Measurements from ENCODE around the gene CRYM. TPM values are rescaled to one million over a fixed set of nuclear protein-coding genes. Genes with fewer than 3 reads are reported as not detected.

Gene CRYM
- total RNA-seq, 3 donors from 2014 or later (not counting 1 experiment from before 2014, with no cell fraction given) = not detected

DNA sequence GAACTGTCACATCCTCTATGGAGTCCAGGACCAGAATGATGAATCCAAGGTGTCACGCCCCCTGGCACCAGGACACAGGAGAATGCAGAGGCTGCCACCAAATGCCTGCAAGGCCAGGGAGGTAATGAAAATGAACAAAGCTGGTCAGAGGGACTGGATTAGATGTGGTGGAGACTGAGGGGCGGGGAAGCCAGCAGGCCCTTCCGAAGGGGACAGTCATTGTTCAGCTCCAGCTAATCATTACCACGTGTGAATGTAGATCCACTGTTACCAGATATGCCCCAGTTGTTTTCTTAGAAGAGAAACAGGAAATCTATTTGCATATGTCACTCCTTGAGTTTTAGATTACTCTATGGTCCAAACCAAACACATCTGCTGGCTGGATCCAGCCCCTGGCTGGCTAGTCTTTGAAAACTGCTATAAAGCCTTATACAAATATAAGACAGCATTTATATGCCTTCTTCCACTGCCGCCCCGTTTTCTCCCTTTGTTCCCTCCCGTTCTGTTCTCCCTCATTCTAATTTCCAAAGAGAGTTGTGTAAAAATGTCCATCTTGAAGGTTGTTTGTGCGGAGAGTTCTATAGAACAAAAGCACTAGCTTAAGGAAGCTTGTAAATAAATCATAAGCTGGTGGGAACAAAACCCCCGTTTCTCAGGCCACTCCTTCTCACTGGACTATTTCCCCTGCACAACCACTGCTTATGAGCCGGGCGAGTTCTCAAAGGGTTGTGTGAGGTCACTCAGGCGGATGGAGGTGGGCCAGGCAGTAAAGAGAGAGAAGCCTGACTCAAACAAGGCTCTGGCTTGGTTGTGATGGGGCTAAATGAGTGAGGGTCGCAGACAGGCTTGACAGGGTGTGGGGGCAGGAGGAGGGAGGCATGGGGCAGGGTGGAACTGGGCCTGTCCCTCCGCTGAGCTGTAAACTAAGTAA lies 14.2 kb downstream of the CRYM start:
- no peaks in the 10 kb centered on the region for H3K9me3 ChIP-seq (ENCODE audit: control insufficient read depth, insufficient read depth, low read length)
- no peaks in the 10 kb centered on the region for H3K36me3 Mint-ChIP-seq
- H3K4me1 Mint-ChIP-seq = no peaks in the 10 kb centered on the region
- no peak overlapping the region for H3K4me3 ChIP-seq (ENCODE audit: low read length)
- H3K9me3 Mint-ChIP-seq = no peaks in the 10 kb centered on the region
- no peak for DNase-seq
- TF ChIP-seq, protein P1, sequence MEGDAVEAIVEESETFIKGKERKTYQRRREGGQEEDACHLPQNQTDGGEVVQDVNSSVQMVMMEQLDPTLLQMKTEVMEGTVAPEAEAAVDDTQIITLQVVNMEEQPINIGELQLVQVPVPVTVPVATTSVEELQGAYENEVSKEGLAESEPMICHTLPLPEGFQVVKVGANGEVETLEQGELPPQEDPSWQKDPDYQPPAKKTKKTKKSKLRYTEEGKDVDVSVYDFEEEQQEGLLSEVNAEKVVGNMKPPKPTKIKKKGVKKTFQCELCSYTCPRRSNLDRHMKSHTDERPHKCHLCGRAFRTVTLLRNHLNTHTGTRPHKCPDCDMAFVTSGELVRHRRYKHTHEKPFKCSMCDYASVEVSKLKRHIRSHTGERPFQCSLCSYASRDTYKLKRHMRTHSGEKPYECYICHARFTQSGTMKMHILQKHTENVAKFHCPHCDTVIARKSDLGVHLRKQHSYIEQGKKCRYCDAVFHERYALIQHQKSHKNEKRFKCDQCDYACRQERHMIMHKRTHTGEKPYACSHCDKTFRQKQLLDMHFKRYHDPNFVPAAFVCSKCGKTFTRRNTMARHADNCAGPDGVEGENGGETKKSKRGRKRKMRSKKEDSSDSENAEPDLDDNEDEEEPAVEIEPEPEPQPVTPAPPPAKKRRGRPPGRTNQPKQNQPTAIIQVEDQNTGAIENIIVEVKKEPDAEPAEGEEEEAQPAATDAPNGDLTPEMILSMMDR (IDR thresholded peaks at IDR 0.05) = no peak
- 72% methylated on average over 11 of the region's 14 CpGs for WGBS (ENCODE audit: insufficient coverage)
- ATAC-seq = no peak
- no peak overlapping the region for H3K27ac Mint-ChIP-seq
- intact Hi-C loops (cut with micrococcal nuclease) = no loop called here
- H3K4me3 Mint-ChIP-seq = no peak overlapping the region
- no peak overlapping the region for H3K27ac ChIP-seq (ENCODE audit: low read length)
- peaks cover 6 to 13% of the 10 kb centered on the region in 2 donors for H3K27me3 Mint-ChIP-seq (ENCODE audit: low read depth in 2 of 2)
- no peaks in the 10 kb centered on the region for H3K36me3 ChIP-seq (ENCODE audit: control insufficient read depth, insufficient read depth, low read length)
- H3K27me3 ChIP-seq (ENCODE audit: control insufficient read depth, insufficient read depth, low read length) = no peaks in the 10 kb centered on the region
- no peaks in the 10 kb centered on the region for H3K4me1 ChIP-seq (ENCODE audit: control insufficient read depth, insufficient read depth, low read length)

DNA sequence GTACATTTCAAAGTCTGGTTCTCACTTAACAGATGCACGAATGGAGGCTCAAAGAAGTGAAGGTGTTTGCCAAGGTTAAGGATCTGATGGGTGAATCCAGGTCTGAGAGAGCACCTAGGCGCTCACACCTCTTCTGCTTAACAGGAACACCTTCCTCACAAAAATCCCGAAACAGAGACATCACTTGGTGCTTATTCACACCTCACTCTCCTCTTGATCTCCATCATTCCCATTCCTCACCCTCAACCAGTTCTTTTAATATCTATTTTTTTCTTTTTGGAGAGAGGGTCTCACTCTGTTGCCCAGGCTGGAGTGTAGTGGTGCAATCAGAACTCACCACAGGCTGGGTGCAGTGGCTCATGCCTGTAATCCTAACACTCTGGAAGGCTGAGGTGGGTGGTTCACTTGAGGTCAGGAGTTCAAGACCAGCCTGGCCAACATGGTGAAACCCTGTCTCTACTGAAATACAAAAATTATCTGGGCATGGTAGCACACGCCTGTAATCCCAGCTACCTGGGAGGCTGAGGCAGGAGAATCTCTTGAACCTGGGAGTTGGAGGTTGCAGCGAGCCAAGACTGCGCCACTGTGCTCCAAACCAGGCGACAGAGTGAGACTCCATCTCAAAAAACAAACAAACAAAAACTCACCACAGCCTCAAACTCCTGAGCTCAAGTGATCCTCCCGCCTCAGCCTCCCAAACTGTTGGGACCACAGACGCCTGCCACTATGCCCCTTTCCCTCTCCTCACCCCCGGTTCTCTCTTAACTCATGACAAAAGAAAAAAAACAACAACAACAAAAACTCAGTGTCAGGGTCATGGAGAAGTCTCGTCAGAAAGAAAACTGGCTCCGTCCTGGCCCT lies 15.1 kb downstream of the CRYM start:
- no peak overlapping the region for H3K4me3 ChIP-seq (ENCODE audit: low read length)
- DNase-seq (no peak), ATAC-seq (no peak)
- Mint-ChIP-seq H3K27me3 (ENCODE audit: low read depth in 2 of 2) (peaks cover 6 to 13% of the 10 kb centered on the region in 2 donors), H3K36me3 (no peaks in the 10 kb centered on the region), H3K4me3 (no peak overlapping the region), H3K27ac (no peak overlapping the region), H3K4me1 (no peaks in the 10 kb centered on the region), H3K9me3 (no peaks in the 10 kb centered on the region)
- 89% methylated on average over 12 of the region's 12 CpGs for WGBS (ENCODE audit: insufficient coverage)
- no peaks in the 10 kb centered on the region for H3K27me3 ChIP-seq (ENCODE audit: control insufficient read depth, insufficient read depth, low read length)
- no peaks in the 10 kb centered on the region for H3K9me3 ChIP-seq (ENCODE audit: control insufficient read depth, insufficient read depth, low read length)
- intact Hi-C loops (cut with micrococcal nuclease) = no loop called here
- no peaks in the 10 kb centered on the region for H3K4me1 ChIP-seq (ENCODE audit: control insufficient read depth, insufficient read depth, low read length)
- H3K36me3 ChIP-seq (ENCODE audit: control insufficient read depth, insufficient read depth, low read length) = no peaks in the 10 kb centered on the region
- TF ChIP-seq, protein P1 (IDR thresholded peaks at IDR 0.05) = no peak
- no peak overlapping the region for H3K27ac ChIP-seq (ENCODE audit: low read length)

DNA sequence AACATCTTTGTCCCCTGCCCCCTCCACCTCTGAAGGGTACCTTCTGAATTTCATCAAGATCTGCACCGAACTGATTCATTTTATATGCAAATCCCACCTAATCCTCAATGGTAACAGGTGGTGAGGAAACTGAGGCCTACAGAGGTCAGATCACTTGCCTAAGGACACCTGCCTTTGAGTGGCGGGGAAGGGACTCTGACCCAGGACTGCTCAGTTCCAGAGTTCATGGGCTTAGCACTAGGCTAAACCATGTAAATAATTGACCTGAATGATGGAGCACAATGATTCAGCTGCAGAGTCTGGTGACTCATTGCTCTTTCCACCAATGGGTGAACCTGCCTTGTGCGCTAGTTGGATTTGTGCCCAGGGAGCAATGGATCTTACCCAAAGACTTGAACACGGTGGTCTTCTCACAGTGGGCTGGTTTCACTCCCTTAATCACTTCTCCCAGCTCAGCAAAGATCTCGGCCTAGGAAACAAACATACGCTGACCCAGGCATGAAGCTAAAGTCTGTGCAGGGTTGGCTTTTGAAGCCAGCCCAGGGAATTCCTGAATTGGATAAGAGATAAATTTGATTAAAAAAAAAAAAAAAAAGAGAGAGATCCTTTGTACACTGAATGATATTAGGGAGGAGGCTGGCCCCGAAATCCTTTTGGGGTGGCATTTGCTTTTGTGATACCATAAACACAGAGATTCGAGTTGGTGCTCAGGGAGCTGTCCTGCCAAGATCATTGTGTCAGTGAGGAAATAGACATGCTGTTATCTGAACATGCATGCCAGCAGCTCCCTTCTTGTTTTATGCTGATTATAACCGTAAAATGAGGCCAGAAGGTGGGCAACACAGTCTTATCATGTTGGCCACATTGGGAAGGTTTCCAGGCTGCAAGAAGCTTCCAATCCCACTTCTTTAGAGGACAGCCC lies 17.0 kb downstream of the CRYM start:
- Histone ChIP-seq H3K4me3 (ENCODE audit: low read length) (no peak overlapping the region), H3K36me3 (ENCODE audit: control insufficient read depth, insufficient read depth, low read length) (no peaks in the 10 kb centered on the region), H3K27ac (ENCODE audit: low read length) (no peak overlapping the region), H3K4me1 (ENCODE audit: control insufficient read depth, insufficient read depth, low read length) (no peaks in the 10 kb centered on the region), H3K27me3 (ENCODE audit: control insufficient read depth, insufficient read depth, low read length) (no peaks in the 10 kb centered on the region), H3K9me3 (ENCODE audit: control insufficient read depth, insufficient read depth, low read length) (no peaks in the 10 kb centered on the region)
- TF ChIP-seq, protein P1 (IDR thresholded peaks at IDR 0.05) = no peak
- ATAC-seq (no peak), DNase-seq (no peak)
- intact Hi-C loops (cut with micrococcal nuclease) = no loop called here
- H3K27me3 Mint-ChIP-seq (ENCODE audit: low read depth in 2 of 2) = peaks cover 8 to 13% of the 10 kb centered on the region in 2 donors
- no peaks in the 10 kb centered on the region for H3K9me3 Mint-ChIP-seq
- no peak overlapping the region for H3K27ac Mint-ChIP-seq
- H3K4me3 Mint-ChIP-seq = no peak overlapping the region
- WGBS (ENCODE audit: insufficient coverage) = 83% methylated on average over 9 of the region's 9 CpGs
- no peaks in the 10 kb centered on the region for H3K4me1 Mint-ChIP-seq
- H3K36me3 Mint-ChIP-seq = no peaks in the 10 kb centered on the region

Measured in natural killer cell (primary cell).